Left hindlimb (tissue), 1 donor: ENCODE results near the gene VPS16.
A peak's percentile ranks its signal among the peaks of the same experiment; 100 is the strongest.
"Not testable (repeated sequence)": the region's sequence is repeated elsewhere in the genome, so short reads cannot be mapped to it uniquely, and the experiment has no call there.

Experiments used
- DNase-seq: peaks from one replicate; pipeline ENCODE4 v3.0.0-alpha.2; 2018

VPS16 gene

DNA sequence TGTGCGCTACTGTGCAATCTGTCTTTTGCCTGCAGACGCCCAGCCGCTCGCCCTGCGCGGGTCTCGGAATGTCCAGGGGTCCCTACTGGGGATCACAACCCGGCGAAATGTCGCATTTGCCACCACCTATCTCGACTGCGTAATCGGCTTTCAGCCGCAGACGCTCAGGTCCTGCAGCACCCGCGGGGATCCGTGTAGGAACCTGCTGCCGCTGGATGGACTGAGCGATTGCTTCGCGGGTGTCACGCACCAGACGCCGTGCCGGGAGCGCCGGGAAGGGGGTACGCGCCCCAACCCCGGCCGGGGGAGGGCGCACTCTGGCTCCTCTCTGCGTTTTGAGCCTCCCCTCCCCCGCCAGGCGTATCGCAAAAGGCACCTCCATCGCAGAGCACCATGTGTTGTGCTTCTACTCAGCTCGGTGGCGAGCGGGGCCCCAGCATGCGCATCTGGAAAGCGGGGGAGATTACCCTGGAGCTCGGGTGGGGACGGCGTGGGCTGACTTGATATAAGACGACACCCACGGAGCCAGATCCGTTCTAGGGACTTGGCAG lies 32.0 kb downstream of the VPS16 start:
- DNase-seq, result peak; percentile 59

DNA sequence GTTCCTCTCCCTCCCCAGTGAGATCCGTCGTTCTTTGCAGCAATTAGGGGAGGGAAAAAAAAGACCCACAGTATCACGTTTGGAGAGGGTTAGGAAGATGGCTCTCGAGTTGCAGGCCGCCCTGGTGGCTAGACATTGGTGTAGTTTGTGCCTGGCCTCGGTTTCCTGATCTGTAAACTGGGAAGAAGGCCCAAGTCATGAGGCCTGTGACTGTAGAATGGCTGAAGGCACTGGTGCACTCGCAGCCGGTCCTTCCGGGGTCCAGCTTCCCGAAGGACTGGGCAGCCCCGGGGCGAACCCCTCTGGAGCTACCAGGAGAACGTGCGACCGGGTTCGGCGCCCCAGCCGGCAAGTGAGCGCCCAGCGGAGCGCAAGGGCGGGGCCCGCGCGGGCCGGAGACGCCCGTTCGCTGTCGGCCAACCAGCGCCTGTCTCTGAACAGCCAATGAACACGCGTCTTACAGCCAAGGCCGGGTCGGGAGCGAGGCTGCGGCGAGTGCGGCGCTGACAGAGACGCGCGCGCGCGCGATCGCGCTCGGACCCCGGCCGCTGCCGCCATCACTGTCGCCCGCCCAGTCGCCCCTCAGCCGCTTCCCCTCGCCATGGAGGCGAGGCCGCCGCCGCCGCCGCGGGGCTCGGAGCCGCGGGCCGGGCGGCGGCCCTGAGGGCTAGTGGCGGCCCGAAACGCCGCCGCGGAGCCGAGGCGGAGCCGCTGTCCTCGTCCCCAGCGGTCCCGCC lies 32.6 kb downstream of the VPS16 start, which contains the start of gene PTPRA:
TSS of gene PTPRA (plus strand) at position 472 of the 737 bp plus-strand sequence. CDS start 90,797 bp downstream, outside the sequence.
- peak; percentile 95 for DNase-seq

DNA sequence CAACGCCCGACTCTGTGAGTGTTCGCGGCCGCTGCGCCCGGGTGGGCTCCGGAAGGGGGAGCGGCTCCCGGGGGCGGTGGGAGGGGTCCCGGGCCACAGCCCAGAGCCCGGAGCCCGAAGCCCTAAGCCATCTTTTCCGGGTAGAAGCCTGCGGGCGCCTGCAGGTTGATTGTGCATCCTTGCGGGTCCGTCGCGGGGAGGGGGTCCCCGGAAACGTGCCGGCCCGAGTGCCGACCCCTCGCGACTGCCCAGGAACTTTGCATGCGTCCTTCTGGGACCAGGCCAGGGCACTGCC lies 33.1 kb downstream of the VPS16 start:
- DNase-seq, result peak; percentile 83

GRCh38 chr20:2874456-2874855 lies 33.9 kb downstream of the VPS16 start:
- DNase-seq, result no peak

DNA sequence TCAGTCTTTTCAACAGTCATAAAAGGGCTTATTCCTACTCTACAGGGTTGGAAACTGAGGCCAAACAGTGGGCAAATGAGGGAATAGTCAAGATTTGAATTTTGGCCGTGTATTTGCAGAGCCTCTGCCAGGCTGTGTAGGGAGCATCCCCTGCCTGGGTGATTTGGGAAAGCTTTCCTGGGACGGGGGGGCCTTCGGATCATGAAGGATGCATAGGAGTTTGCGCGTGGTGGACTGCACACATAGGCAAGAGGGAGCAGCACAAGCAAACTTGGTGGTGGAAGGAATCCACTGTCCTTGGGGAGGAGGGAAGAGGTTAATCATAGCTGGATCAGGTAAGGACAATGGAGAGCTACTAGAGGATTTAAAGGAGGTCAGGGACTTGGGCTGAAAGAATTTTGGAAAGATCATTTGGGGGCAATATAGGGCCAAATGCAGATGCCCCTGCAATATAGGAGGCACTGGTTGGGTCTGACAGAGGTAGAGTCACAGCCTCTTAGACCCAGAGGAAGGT lies 35.2 kb downstream of the VPS16 start:
- DNase-seq, result no peak

GRCh38 chr20:2878515-2878914 lies 38.0 kb downstream of the VPS16 start:
- no peak for DNase-seq

DNA sequence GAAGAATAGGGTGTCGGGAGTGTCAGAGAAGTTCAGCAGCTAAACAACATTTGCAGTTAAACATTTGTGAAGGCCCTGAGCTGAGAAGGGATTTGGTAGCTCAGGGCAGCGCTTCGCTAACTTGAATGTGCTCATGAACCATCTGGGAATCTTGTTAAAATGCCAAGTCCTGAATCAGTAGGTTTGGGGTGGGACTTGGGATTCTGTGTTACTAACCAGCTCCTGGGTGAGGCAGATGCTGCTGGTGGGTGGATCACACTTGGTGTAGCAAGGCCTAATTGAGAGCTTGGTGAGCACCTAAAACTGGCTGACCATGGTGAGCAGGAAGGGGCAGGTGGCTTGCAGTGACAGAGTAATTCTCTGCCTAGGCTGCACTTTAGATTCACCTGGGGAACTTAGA lies 38.6 kb downstream of the VPS16 start:
- no peak for DNase-seq

DNA sequence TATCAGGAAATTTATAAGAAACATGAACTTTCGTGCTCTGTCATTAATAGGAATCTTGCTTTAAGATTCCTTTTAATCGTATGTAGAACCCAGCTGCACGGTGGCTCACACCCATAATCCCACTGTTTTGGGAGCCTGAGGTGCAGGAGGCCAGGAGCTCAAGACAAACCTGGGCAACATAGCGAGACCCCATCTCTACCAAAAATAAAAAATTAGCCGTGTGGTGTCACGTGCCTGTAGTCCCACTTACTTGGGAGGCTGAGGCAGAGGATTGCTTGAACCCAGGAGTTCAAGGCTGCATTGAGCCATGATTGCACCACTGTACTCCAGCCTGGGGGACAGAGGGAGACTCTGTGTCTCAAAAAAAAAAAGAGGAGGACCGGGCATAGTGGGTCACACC lies 40.1 kb downstream of the VPS16 start:
- no peak for DNase-seq

DNA sequence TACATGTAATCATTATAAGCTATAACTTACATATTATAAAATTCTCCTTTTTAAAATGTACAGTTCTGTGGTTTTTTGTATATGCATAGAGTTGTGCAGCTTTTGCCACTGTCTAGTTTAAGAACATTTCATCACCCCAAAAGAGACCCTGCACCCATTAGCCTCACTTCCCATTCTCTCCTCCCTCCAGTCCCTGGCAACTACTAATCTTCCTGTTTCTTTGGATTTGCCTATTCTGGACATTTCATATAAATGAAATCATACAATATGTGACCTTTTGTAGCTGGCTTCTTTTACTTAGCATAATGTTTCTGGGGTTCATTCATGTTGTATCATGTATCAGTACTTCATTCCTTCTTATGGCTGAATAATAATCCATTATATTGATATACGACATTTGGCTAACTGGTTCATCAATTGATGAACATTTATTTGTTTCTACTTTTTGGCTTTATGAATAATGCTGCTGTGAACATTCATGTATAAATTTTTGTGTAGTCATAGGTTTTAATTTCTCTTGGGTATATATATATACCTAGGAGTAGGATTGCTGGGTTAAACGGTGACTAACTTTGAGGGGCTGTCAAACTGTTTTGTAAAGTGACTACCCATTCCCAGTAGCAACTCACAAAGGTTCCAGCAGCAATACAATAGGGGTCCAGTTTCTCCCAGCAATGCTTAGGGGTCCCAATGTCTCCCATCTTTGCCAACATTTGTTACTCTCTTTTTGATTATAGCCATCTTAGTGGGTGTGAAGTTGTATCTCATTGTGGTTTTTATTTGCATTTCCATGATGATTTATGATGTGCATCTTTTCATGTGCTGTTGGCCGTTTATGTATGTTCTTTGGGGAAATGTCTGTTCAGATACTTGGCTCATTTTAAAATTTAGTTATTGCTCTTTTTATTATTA lies 43.4 kb downstream of the VPS16 start:
- no peak for DNase-seq

- DNase-seq, result no peak
Measured at GRCh38 chr20:2887715-2888114, 47.2 kb downstream of the VPS16 start.

DNA sequence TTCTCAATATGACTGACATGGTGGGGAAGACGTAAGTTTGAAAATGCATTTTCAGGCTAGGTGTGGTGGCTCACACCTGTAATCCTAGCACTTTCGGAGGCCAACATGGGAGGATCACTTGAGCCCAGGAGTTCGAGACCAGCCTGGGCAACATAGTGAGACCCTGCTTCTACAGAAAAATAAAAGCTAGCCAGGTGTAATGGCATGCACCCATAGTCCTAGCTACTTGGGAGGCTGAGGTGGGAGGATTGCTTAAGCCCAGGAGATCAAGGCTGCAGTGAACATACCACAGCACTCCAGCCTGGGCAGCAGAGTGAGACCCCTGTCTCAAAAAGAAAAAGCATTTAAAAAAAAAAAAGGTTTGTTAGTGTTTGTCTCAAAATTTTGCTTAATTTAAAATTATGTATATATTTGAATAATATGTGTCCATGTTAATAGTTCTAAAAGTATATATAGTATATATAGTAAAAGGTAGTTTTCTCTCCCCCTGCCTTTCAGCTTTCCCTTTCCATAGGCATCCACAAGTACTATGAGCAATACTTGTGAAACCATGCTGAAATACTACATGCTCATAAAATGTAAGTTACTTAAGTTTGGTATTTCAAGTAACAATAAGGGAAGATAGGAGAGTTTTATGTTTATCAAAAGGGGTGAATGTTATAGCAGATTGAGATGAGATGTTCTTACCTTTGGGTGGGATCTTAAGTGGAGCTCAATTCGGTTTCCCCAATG lies 47.8 kb downstream of the VPS16 start:
- DNase-seq, result no peak

DNA sequence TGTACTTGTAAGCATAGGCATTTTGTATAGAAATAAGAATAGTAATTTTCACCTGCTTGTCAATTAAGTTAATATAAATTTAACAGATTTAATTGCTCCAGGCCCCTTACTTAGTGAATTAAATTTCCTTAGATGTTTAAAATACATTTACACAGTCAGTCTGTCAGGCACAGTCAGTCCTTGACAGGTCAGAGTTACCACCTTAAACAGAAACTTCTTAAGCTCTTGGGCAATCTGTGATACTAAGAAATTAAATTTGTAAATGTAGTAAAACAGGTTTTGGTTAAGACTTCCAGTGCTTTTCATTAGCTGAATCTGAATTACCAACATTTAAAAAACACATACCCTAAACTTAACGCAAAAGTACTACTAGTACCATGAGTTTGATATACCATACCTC lies 48.7 kb downstream of the VPS16 start:
- no peak for DNase-seq

GRCh38 chr20:2889797-2890196 lies 49.3 kb downstream of the VPS16 start:
- DNase-seq, result no peak

DNA sequence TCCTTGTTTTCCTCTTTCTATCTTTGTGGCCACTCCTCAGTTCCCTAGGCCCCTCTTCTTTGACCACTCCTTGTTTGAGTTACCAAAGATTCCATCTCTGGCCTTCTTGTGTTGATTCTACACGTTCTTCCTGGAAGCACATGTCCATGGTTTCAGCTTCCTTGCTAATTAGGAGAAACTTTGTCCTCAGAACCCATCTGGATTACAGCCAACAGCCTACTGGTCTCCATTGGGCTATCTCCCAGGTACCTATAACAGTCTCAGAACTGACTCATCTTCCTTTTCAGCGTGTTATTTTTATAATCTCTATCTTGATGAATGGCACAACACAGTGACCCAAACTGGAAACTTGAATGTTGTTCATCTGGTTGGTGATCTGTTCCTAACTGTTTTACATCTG lies 50.2 kb downstream of the VPS16 start:
- DNase-seq, result no peak

DNA sequence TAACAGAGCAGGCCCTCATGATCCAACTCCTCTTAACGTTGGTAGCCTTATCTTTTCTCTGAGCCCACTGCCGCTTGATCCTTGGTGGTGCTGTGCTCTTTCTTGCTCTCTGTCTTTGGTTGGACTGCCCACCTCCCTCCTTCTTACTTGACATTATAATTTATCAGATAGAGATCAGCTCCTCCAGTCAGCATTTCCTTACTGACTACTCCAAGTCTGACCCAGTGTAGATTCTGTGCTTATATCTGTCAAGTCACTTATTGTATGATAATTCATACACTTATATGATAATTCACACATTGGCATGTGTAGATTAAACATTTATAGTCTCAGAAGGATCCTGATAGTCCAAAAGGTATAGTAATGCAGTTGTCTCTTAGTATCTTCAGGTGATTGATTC lies 50.8 kb downstream of the VPS16 start:
- DNase-seq, result no peak

GRCh38 chr20:2892376-2892775 lies 51.8 kb downstream of the VPS16 start:
- DNase-seq, result no peak

DNA sequence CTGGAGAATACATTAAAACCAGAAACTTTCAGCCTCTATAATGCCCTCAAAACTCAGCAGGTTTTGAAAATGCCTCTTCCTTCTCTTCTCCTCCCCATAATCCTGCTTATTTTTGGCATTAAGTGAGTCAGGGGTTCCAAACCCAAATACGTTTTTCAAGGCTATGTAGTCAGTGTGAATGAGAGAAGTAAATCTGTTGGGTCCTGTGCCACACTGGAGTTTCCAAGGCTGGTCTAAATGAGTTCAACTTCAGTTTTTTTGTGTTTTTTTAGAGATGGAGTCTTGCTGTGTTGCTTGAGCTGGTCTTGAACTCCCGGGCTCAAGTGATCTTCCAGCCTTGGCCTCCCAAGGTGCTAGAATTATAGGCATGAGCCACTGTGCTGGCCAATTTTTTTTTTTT lies 53.7 kb downstream of the VPS16 start:
- DNase-seq, result no peak

DNA sequence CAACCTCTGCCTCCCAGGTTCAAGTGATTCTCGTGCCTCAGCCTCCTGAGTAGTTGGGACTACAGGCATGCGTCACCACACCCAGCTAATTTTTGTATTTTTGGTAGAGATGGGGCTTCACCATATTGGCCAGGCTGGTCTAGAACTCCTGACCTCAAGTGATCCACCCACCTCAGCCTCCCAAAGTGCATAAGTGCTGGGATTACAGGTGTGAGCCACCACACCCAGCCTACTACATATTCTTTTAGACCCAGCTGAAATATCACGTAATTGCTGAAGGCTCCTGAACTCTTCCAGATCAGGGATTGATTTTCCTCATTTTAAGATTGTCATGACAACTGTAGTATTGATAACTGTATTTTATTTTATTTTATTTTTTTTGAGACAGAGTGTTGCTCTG lies 54.6 kb downstream of the VPS16 start:
- not testable (repeated sequence) for DNase-seq

DNA sequence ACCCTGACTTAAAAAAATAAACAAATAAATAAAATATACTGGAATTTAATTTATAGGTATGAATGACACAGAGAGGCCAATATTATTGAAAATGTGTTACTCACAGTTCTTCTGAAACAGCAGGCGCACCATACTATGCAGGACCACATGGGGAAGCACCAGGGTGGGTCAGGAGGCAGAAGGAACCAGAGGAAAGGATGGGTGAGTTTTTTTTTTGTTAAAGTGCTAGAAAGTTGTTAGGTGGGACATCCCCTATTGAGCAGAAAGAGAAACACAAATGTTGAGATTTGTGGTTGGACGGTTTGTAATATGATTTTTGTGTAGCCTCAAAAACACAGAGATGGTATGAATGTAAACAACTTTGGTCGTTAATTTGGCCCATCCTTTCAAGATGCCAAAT lies 58.7 kb downstream of the VPS16 start:
- DNase-seq, result no peak

- DNase-seq, result no peak
Measured at GRCh38 chr20:2900845-2901592, 60.5 kb downstream of the VPS16 start.

DNA sequence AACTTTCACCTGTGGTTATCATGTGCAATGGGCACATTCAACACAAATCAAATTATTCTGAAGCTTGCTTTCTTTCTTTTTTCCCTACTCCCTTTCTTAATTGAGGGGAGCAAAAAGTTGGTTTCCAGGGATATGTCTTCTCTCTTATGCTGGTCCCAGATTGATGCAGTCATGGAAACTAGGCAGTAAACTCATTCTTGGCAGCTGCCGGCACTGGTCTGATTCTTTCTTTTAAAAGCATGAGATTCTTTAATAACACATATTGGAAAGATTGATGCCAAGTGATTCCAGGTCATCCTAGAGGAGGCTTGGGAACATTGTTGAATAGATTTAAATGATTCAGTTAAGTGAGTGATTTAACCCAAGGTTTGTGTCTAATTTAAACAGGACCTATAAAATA lies 61.7 kb downstream of the VPS16 start:
- DNase-seq, result peak; percentile 27

- no peak for DNase-seq
Measured at GRCh38 chr20:2902818-2903217, 62.3 kb downstream of the VPS16 start.
